IMR-90 (cell line): ENCODE results near the gene FOXO1. TPM values are rescaled to one million over a fixed set of nuclear protein-coding genes. Genes with fewer than 3 reads are reported as not detected.

Experiments used
- ATAC-seq: fragments of 200-7000 bp; cut with Tn5 transposase; 2 replicates; pipeline ENCODE4 v1.9.1; 2020; ENCODE audit warnings: low read depth, mild to moderate bottlenecking, moderate library complexity
- BruUV-seq: library from RNA; stranded (reverse); fragments of 400-500 nt; replicated peaks from 2 replicates; lab custom pipeline; 2021; lab: Mats Ljungman, UMichigan
- CTCF ChIA-PET: fragments of 300-600 bp; formaldehyde crosslinking; extraction: SDS; loops from one replicate; lab custom pipeline; 2021; ENCODE audit warnings: antibody characterized with exemption; lab: Yijun Ruan, JAX
- POLR2A ChIA-PET: fragments of 300-600 bp; sonication (Branson Sonifier 250); formaldehyde crosslinking; loops from one replicate; lab custom pipeline; 2022; ENCODE audit warnings: antibody characterized with exemption; ENCODE audit not compliant: unreplicated experiment; lab: Charles Lee
- DNase-seq: peaks from one replicate; pipeline ENCODE4 v3.0.0; 2013
- H2AFZ ChIP-seq: replicated peaks from 2 replicates; pipeline ENCODE3; 2013; ENCODE audit warnings: low read length, mild to moderate bottlenecking; ENCODE audit not compliant: poor library complexity
- H2AK5ac ChIP-seq: 2 replicates; pipeline ENCODE4 v1.6.1; 2013; ENCODE audit warnings: low read depth, low read length, inconsistent platforms
- H2AK9ac ChIP-seq: replicated peaks from 2 replicates; pipeline ENCODE3; 2013; ENCODE audit warnings: mild to moderate bottlenecking, low read depth, low read length, moderate library complexity; ENCODE audit not compliant: poor library complexity
- H2BK120ac ChIP-seq: 2 replicates; pipeline ENCODE4 v1.6.1; 2013; ENCODE audit warnings: low read depth, low read length, inconsistent platforms
- H2BK15ac ChIP-seq: 3 replicates; pipeline ENCODE4 v1.6.1; 2013; ENCODE audit warnings: low read depth, low read length, inconsistent platforms
- H2BK20ac ChIP-seq: 2 replicates; pipeline ENCODE4 v1.6.1; 2013; ENCODE audit warnings: low read depth, mild to moderate bottlenecking, inconsistent platforms, low read length, moderate library complexity
- H2BK5ac ChIP-seq: 2 replicates; pipeline ENCODE4 v1.6.1; 2013; ENCODE audit warnings: mild to moderate bottlenecking, low read depth, low read length, inconsistent platforms; ENCODE audit not compliant: poor library complexity, severe bottlenecking
- H3K14ac ChIP-seq: replicated peaks from 2 replicates; pipeline ENCODE4 v1.6.1; 2013; ENCODE audit warnings: low read depth, low read length, inconsistent platforms
- H3K18ac ChIP-seq: 2 replicates; pipeline ENCODE4 v1.6.1; 2013; ENCODE audit warnings: low read depth, low read length, control low read depth
- H3K23ac ChIP-seq: 2 replicates; pipeline ENCODE4 v1.6.1; 2013; ENCODE audit warnings: low read depth, low read length, inconsistent platforms
- H3K27ac ChIP-seq: 2 replicates; pipeline ENCODE4 v1.5.1; 2013; ENCODE audit warnings: mild to moderate bottlenecking, control low read depth, low read length; ENCODE audit not compliant: insufficient read depth
- H3K27me3 ChIP-seq: 2 replicates; pipeline ENCODE4 v1.6.1; 2013; ENCODE audit warnings: low read length; ENCODE audit not compliant: control insufficient read depth, insufficient read depth
- H3K36me3 ChIP-seq: 2 replicates; pipeline ENCODE4 v1.6.1; 2013; ENCODE audit warnings: low read length, mixed read lengths; ENCODE audit not compliant: control insufficient read depth, insufficient read depth
- H3K4ac ChIP-seq: 2 replicates; pipeline ENCODE4 v1.6.1; 2013; ENCODE audit warnings: low read depth, low read length, inconsistent platforms
- H3K4me1 ChIP-seq: 2 replicates; pipeline ENCODE4 v1.6.1; 2013; ENCODE audit warnings: low read length, mixed read lengths; ENCODE audit not compliant: control insufficient read depth, insufficient read depth
- H3K4me2 ChIP-seq: 2 replicates; pipeline ENCODE4 v1.6.1; 2013; ENCODE audit warnings: low read depth, mild to moderate bottlenecking, control low read depth, low read length, moderate library complexity
- H3K4me3 ChIP-seq: 2 replicates; pipeline ENCODE4 v1.5.1; 2013; ENCODE audit warnings: low read depth, mild to moderate bottlenecking, control low read depth, low read length, moderate library complexity; ENCODE audit not compliant: insufficient read depth
- H3K56ac ChIP-seq: 2 replicates; pipeline ENCODE4 v1.6.1; 2013; ENCODE audit warnings: low read length, inconsistent platforms; ENCODE audit not compliant: insufficient read depth; ENCODE audit errors: extremely low read depth
- H3K79me1 ChIP-seq, 2 experiments: 2 replicates each; pipeline ENCODE4 v1.6.1; 2013; ENCODE audit warnings: low read length in 2 of 2, inconsistent platforms in 1 of 2, low read depth in 1 of 2
- H3K9ac ChIP-seq: 2 replicates; pipeline ENCODE4 v1.6.1; 2013; ENCODE audit warnings: low read depth, low read length, control low read depth
- H3K9me1 ChIP-seq: 2 replicates; pipeline ENCODE4 v1.6.1; 2013; ENCODE audit warnings: low read length, inconsistent platforms; ENCODE audit not compliant: insufficient read depth
- H3K9me3 ChIP-seq: 2 replicates; pipeline ENCODE4 v1.6.1; 2013; ENCODE audit warnings: low read length; ENCODE audit not compliant: control insufficient read depth, insufficient read depth
- H4K20me1 ChIP-seq: 2 replicates; pipeline ENCODE4 v1.6.1; 2013; ENCODE audit warnings: low read length, inconsistent platforms; ENCODE audit not compliant: insufficient read depth
- H4K5ac ChIP-seq: 2 replicates; pipeline ENCODE4 v1.6.1; 2013; ENCODE audit warnings: mild to moderate bottlenecking, low read depth, low read length, control low read depth
- H4K8ac ChIP-seq, 2 experiments: 2 replicates each; pipeline ENCODE4 v1.6.1; 2013; ENCODE audit warnings: low read depth in 2 of 2, low read length in 2 of 2, control low read depth in 1 of 2, inconsistent platforms in 1 of 2
- H4K91ac ChIP-seq: 2 replicates; pipeline ENCODE4 v1.6.1; 2013; ENCODE audit warnings: low read depth, low read length, inconsistent platforms; ENCODE audit not compliant: insufficient read depth
- CEBPB ChIP-seq: IDR thresholded peaks from 2 replicates; pipeline ENCODE4 v1.6.1; 2012; ENCODE audit warnings: low read depth, low read length, improper control_type of control experiment
- MAFK ChIP-seq: IDR thresholded peaks from 2 replicates; pipeline ENCODE4 v1.6.1; 2012; ENCODE audit warnings: low read depth, low read length, improper control_type of control experiment
- NFE2L2 ChIP-seq: fragments of 150-350 bp; IDR thresholded peaks from 2 replicates; pipeline ENCODE4 v1.6.1; 2016; ENCODE audit warnings: low read depth, mild to moderate bottlenecking, low read length
- POLR2A ChIP-seq: IDR thresholded peaks from 2 replicates; pipeline ENCODE4 v1.6.1; 2012; ENCODE audit warnings: mild to moderate bottlenecking, low read depth, low read length
- RAD21 ChIP-seq: IDR thresholded peaks from 2 replicates; pipeline ENCODE4 v1.6.1; 2012; ENCODE audit warnings: low read length, improper control_type of control experiment
- RFX5 ChIP-seq: IDR thresholded peaks from 2 replicates; pipeline ENCODE4 v1.8.0; 2012; ENCODE audit warnings: low read depth, mild to moderate bottlenecking, low read length, moderate library complexity
- USF2 ChIP-seq: fragments of 150-350 bp; IDR thresholded peaks from 2 replicates; pipeline ENCODE4 v1.6.1; 2017; ENCODE audit warnings: mild to moderate bottlenecking, antibody characterized with exemption, low read length, low read depth
- WGBS, 2 experiments: methylation state at CpG; one replicate each; pipeline versions ENCODE4 v1.1.5 to v1.1.7; 2013; ENCODE audit warnings: missing lambda C conversion rate in 2 of 2; ENCODE audit not compliant: insufficient read length in 1 of 2; ENCODE audit errors: extremely low coverage in 2 of 2; 5-methylcytosine and 5-hydroxymethylcytosine counted together
- dilution Hi-C: fragments of 300-500 bp; cut with HindIII; formaldehyde crosslinking; loops from one replicate; pipeline ENCODE4 v1.14.3; 2018; ENCODE audit warnings: low sequenced_read_pairs; ENCODE audit not compliant: unreplicated experiment
- in situ Hi-C: fragments of 300-500 bp; cut with MboI; formaldehyde crosslinking; loops from 3 replicates; pipeline ENCODE4 v1.14.3; 2019; ENCODE audit warnings: low sequenced_read_pairs, inconsistent platforms, mixed read lengths
- intact Hi-C: fragments of 100-400 bp; cut with micrococcal nuclease; formaldehyde crosslinking; loops from 2 replicates; pipeline ENCODE4 v1.10.0; 2022
- polyA plus RNA-seq, 3 experiments: library from polyadenylated mRNA; depleted of rRNA; stranded (reverse); fragments of >200 nt; gene quantifications; 2 replicates each; pipeline ENCODE4 v1.2.3, GENCODE V29; 2012; ENCODE audit warnings: low replicate concordance in 1 of 3
- total RNA-seq: library from RNA; depleted of rRNA; stranded (reverse); fragments of >200 nt; gene quantifications from 2 replicates; pipeline ENCODE4 v1.2.3, GENCODE V29; 2012
- TF ChIP-seq, protein P1 (sequence below): conservative IDR thresholded peaks from 2 replicates; pipeline ENCODE4 v1.5.1; 2012; ENCODE audit warnings: mild to moderate bottlenecking, low read depth, low read length, improper control_type of control experiment

The FOXO1 gene
- total and polyA plus RNA-seq, 2 of the 4 experiments (the other 2 are of a cell fraction): 0.12 to 0.18 TPM

DNA sequence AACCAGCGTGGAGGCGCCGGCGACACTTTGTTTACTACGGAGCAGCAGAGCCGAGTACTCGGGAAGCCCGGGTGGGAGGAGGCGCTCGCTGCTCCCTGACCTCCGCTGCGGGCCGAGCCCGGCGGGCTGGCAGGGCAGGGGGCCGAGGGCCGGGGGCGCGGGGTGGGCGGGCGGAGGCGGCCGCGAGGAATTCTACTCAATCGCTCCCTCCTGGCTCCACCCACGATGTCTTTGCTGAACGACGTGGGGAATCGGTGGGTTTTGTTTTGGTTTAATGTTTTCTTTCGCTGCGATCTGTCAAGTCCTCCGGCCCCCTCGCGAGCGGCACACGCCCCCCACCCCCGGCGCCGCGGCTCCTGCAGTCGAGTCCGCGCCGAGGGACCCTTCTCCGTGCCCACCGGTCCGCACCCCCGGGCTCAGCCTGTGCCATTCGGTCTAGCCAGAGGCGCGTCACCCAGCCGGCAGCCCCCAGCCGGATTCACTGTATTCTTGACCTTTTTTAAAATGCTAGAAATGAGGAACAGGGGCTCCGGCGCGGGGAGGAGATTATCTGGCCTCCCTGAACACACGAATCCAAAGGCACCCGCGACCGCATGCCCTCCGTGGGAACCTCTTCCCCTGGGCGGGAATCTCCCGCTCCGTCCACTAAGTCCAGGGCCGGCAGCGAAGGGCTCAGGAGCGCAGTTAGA is 636 bp upstream of the FOXO1 start:
- Histone ChIP-seq H2BK5ac (no peak overlapping the region), H3K23ac (no peak overlapping the region), H3K9me1 (no peaks in the 10 kb centered on the region), H3K27me3 (peaks cover 47% of the 10 kb centered on the region), H3K4me2 (peak overlapping the region; percentile 75), H3K27ac (no peak overlapping the region), H3K4me1 (peaks cover 2% of the 10 kb centered on the region; the same call in 1 of the 2 replicates), H4K91ac (no peak overlapping the region), H3K79me1 (no peaks in the 10 kb centered on the region), H4K5ac (no peak overlapping the region), H4K8ac (no peak overlapping the region), H2BK20ac (no peak overlapping the region), H3K9me3 (no peaks in the 10 kb centered on the region), H3K4ac (no peak overlapping the region), H3K36me3 (no peaks in the 10 kb centered on the region), H2AK9ac (no peak overlapping the region), H2AK5ac (no peak overlapping the region), H3K4me3 (peak overlapping the region; percentile 96), H3K56ac (no peak overlapping the region), H2AFZ (peak overlapping the region; percentile 90), H3K9ac (peak overlapping the region; percentile 61), H3K14ac (no peak overlapping the region), H2BK15ac (no peak overlapping the region), H4K20me1 (no peaks in the 10 kb centered on the region), H3K18ac (no peak overlapping the region), H2BK120ac (no peak overlapping the region)
- 2% methylated on average over 11 of the region's 67 CpGs; no CpG with 5 or more reads in 1 of the 2 experiments for WGBS, 2 experiments
- in situ Hi-C loops (no loop called here), intact Hi-C loops (no loop called here), dilution Hi-C loops (no loop called here)
- ATAC-seq (peak; percentile 66), DNase-seq (no peak)
- TF ChIP-seq RFX5: no peak
- TF ChIP-seq MAFK: no peak
- no peak for TF ChIP-seq CEBPB
- no peak for TF ChIP-seq RAD21
- TF ChIP-seq, protein P1, sequence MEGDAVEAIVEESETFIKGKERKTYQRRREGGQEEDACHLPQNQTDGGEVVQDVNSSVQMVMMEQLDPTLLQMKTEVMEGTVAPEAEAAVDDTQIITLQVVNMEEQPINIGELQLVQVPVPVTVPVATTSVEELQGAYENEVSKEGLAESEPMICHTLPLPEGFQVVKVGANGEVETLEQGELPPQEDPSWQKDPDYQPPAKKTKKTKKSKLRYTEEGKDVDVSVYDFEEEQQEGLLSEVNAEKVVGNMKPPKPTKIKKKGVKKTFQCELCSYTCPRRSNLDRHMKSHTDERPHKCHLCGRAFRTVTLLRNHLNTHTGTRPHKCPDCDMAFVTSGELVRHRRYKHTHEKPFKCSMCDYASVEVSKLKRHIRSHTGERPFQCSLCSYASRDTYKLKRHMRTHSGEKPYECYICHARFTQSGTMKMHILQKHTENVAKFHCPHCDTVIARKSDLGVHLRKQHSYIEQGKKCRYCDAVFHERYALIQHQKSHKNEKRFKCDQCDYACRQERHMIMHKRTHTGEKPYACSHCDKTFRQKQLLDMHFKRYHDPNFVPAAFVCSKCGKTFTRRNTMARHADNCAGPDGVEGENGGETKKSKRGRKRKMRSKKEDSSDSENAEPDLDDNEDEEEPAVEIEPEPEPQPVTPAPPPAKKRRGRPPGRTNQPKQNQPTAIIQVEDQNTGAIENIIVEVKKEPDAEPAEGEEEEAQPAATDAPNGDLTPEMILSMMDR: no peak
- no peak for TF ChIP-seq POLR2A
- no peak for TF ChIP-seq NFE2L2
- no peak for TF ChIP-seq USF2
- ChIA-PET CTCF (no interaction called here), POLR2A (no interaction called here)
- no TSS peak for BruUV-seq
